Spleen (tissue), 11 donors: ENCODE data around the gene FAM171A1. TPM values are rescaled to one million over a fixed set of nuclear protein-coding genes. Genes with fewer than 3 reads are reported as not detected.
A peak's percentile ranks its signal among the peaks of the same experiment; 100 is the strongest.

Source experiments
- DNase-seq: peaks from one replicate; pipeline ENCODE4 v3.0.0-alpha.2; 2020
- H3K27ac ChIP-seq, 8 donors: fragments of 200-600 bp; sonication (generic) in 7 of 8; 1 replicate in 4 of 8; 2 replicates in 4 of 8; pipeline versions ENCODE4 v1.5.0 to v1.8.0; 2016 to 2021; ENCODE audit warnings: inconsistent platforms in 4 of 8, mild to moderate bottlenecking in 4 of 8, moderate library complexity in 1 of 8
- H3K27me3 ChIP-seq, 7 donors: fragments of 200-600 bp; sonication (generic) in 6 of 7; replicated peaks in 1 of 7; 1 replicate in 4 of 7; 2 replicates in 3 of 7; pipeline versions ENCODE4 v1.5.0 to v1.8.0; 2016 to 2021; ENCODE audit warnings: inconsistent platforms in 3 of 7, mild to moderate bottlenecking in 1 of 7
- H3K36me3 ChIP-seq, 6 donors: fragments of 200-600 bp; sonication (generic) in 5 of 6; 1 replicate in 4 of 6; 2 replicates in 2 of 6; pipeline versions ENCODE4 v1.5.0 to v1.8.0; 2016 to 2021; ENCODE audit warnings: inconsistent platforms in 2 of 6
- H3K4me1 ChIP-seq, 6 donors: fragments of 200-600 bp; sonication (generic) in 5 of 6; 1 replicate in 3 of 6; 2 replicates in 3 of 6; pipeline versions ENCODE4 v1.5.0 to v1.8.0; 2016 to 2021; ENCODE audit warnings: inconsistent platforms in 3 of 6
- H3K4me3 ChIP-seq, 8 donors: fragments of 200-600 bp; sonication (generic) in 7 of 8; 1 replicate in 4 of 8; 2 replicates in 4 of 8; pipeline versions ENCODE4 v1.5.0 to v1.8.0; 2016 to 2021; ENCODE audit warnings: inconsistent platforms in 4 of 8, mild to moderate bottlenecking in 4 of 8, moderate library complexity in 2 of 8
- H3K9me3 ChIP-seq, 8 donors: fragments of 200-600 bp; sonication (generic) in 7 of 8; 1 replicate in 4 of 8; 2 replicates in 4 of 8; pipeline versions ENCODE4 v1.5.0 to v1.8.0; 2016 to 2021; ENCODE audit warnings: inconsistent platforms in 4 of 8
- POLR2A ChIP-seq, 3 donors: fragments of 450-650 bp; IDR thresholded peaks; one replicate each; pipeline ENCODE4 v1.5.1; 2017; ENCODE audit warnings: antibody characterized with exemption in 3 of 3, mild to moderate bottlenecking in 1 of 3
- POLR2AphosphoS5 ChIP-seq, 3 donors: sonication (generic); formaldehyde crosslinking; IDR thresholded peaks; one replicate each; pipeline ENCODE4 v1.5.1; 2017; ENCODE audit warnings: antibody characterized with exemption in 3 of 3
- WGBS, 5 donors: extraction: QIAGEN DNeasy Blood & Tissue Kit in 3 of 5; methylation state at CpG; one replicate each; pipeline versions ENCODE4 v1.1.5 to v1.1.7; 2013 to 2018; 5-methylcytosine and 5-hydroxymethylcytosine counted together
- intact Hi-C: fragments of 100-400 bp; cut with DNase I; formaldehyde crosslinking; loops from one replicate; pipeline ENCODE4 v1.15.0; 2023; ENCODE audit warnings: low total_unique reads
- polyA plus RNA-seq, 3 donors: library from polyadenylated mRNA; stranded (reverse); fragments of 200-250 nt; gene quantifications; one replicate each; pipeline ENCODE4 v1.2.1, GENCODE V29; 2013
- total RNA-seq, 7 donors: library from RNA; depleted of rRNA in 3 of 7; stranded (reverse); fragments of >200 nt in 3 of 7; fragmentation: NEBNext Ultra II Directional in 4 of 7; extraction: Animal tissue kit (Norgen Biotek cat#: 25700) in 4 of 7; gene quantifications; one replicate each; pipeline versions ENCODE4 v1.1.0 to v1.2.1, GENCODE V29; 2016 to 2021
- TF ChIP-seq, protein P1 (sequence below), 11 experiments: fragments of 200-600 bp in 7 of 11; fragments of 450-650 bp in 4 of 11; sonication (generic) in 4 of 11; IDR thresholded peaks in 8 of 11; conservative IDR thresholded peaks in 3 of 11; 1 replicate in 7 of 11; 2 replicates in 4 of 11; pipeline versions ENCODE4 v1.4.0 to v1.8.0; 2016 to 2021; ENCODE audit warnings: antibody characterized with exemption in 11 of 11, inconsistent platforms in 4 of 11, mild to moderate bottlenecking in 1 of 11
- donor health status: healthy with polysubstance abuse.
- donor health status: DM: no; HTN: no; CAD: no; lungs with moderate emphysema.
- donor health status: DM: no; HTN: no; CAD: no.
- donor health status: Bipolar disorder and iron deficiency.
- donor health status: healthy.
- donor health status: DM: no; HTN: no; CAD: no.
- donor health status: DM: yes; HTN: yes; CAD: no.

FAM171A1 gene
- total and polyA plus RNA-seq, 10 donors = 3.5 to 34.0 (median 19.6) TPM

DNA sequence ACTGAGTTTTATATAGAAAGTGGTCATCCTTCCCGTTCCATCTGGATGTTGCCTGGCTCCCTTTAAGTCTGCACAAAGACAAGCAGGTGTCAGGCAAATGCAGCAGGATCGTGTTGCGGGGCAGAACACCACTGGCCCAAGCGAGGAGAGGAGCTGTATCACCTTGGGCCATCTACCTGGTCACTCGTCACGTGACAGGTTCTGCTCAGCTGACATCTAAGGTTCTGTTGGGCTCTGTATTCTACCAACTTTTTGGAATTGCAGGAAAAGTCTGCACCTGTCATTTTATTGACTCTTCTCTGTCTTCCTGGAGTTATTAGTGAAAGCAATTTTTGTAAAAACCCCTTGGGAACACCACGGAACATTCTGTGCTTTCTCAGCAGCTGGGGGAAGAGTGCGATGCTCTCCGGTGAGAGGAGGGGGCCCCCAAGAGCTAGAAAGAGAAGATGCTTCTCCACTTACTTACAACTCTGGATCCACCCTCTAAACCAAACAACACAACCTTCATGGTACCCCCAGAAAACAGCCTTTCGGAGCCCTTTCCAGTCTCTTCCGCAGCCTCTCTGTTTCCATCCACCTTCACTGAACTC is 119.2 kb downstream of the FAM171A1 start:
- no peak overlapping the region for H3K27ac ChIP-seq
- intact Hi-C loops = no loop called here
- H3K4me3 ChIP-seq = no peak overlapping the region
- no peak for DNase-seq
- WGBS, 5 donors = 88 to 91% (median 89%) methylated on average over 11 of the region's 11 CpGs
- peaks cover 0 to 21% (median 11%) of the 10 kb centered on the region in 6 donors for H3K4me1 ChIP-seq
- no peaks in the 10 kb centered on the region for H3K27me3 ChIP-seq
- no peak for TF ChIP-seq POLR2AphosphoS5 (IDR thresholded peaks at IDR 0.05)
- peaks cover 0 to 10% (median 0%) of the 10 kb centered on the region in 6 donors for H3K36me3 ChIP-seq
- no peaks in the 10 kb centered on the region for H3K9me3 ChIP-seq

DNA sequence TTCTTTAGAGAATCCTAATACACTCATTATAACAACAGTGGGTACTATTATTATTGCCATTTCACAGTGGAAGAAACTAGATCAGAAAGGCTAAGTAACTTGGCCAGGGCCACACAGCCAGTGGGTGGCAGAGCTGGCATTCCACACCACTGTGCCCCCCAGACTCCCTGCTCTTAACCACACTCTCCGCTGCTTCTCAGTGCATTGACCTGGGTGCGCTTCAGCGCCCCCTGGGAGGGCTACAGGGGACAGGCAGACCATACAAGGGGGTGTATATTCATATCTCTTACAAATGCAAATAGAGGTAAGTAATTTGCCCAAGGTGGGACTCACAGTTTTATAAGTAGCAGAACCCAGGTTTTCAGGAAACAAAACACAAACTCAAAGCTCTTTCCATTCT is 125.6 kb downstream of the FAM171A1 start:
- no peaks in the 10 kb centered on the region for H3K9me3 ChIP-seq
- no peak overlapping the region for H3K27ac ChIP-seq
- no peak for DNase-seq
- intact Hi-C loops = no loop called here
- no peaks in the 10 kb centered on the region for H3K4me1 ChIP-seq
- H3K27me3 ChIP-seq = no peaks in the 10 kb centered on the region
- no peak overlapping the region for H3K4me3 ChIP-seq
- H3K36me3 ChIP-seq = peaks cover 0 to 15% (median 0%) of the 10 kb centered on the region in 6 donors
- TF ChIP-seq POLR2A (IDR thresholded peaks at IDR 0.05) = no peak
- TF ChIP-seq, protein P1, sequence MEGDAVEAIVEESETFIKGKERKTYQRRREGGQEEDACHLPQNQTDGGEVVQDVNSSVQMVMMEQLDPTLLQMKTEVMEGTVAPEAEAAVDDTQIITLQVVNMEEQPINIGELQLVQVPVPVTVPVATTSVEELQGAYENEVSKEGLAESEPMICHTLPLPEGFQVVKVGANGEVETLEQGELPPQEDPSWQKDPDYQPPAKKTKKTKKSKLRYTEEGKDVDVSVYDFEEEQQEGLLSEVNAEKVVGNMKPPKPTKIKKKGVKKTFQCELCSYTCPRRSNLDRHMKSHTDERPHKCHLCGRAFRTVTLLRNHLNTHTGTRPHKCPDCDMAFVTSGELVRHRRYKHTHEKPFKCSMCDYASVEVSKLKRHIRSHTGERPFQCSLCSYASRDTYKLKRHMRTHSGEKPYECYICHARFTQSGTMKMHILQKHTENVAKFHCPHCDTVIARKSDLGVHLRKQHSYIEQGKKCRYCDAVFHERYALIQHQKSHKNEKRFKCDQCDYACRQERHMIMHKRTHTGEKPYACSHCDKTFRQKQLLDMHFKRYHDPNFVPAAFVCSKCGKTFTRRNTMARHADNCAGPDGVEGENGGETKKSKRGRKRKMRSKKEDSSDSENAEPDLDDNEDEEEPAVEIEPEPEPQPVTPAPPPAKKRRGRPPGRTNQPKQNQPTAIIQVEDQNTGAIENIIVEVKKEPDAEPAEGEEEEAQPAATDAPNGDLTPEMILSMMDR (IDR thresholded peaks at IDR 0.05 in 8 of 11, conservative IDR thresholded peaks at IDR 0.05 in 3 of 11) = peak in 3 of 11 experiments; percentile 27 to 30 (median 28)
- TF ChIP-seq POLR2AphosphoS5 (IDR thresholded peaks at IDR 0.05) = no peak
- 61 to 78% (median 74%) methylated on average over 3 of the region's 3 CpGs for WGBS, 5 donors

DNA sequence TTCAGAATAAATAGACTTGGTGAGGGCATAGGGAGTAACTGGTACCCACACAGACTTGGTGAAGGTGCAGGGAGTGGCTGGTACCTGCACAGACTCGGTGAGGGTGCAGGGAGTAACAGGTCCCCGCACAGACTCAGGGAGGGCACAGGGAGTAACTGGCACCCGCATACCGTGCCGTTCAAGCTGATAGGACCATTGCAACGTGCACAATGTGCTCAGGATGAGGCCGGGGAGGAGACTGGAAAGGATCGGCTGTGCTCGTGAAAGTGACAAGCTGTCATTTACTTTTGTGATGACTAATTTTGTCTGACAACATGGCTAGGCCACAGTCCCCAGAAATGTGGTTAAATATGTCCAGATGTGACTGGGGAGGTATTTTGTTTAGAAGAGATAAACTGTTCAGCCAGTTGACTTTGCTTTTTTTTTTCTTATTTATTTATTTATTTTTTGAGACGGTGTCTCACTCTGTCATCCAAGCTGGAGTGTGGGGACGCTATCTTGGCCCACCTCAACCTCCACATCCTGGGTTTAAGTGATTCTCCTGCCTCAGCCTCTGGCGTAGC is 126.4 kb downstream of the FAM171A1 start:
- Histone ChIP-seq H3K27ac (no peak overlapping the region), H3K27me3 (no peaks in the 10 kb centered on the region), H3K36me3 (peaks cover 0 to 15% (median 0%) of the 10 kb centered on the region in 6 donors), H3K4me3 (no peak overlapping the region), H3K9me3 (no peaks in the 10 kb centered on the region), H3K4me1 (no peaks in the 10 kb centered on the region)
- WGBS, 5 donors = 80 to 89% (median 87%) methylated on average over 12 of the region's 12 CpGs
- intact Hi-C loops = no loop called here
- no peak for DNase-seq
- no peak for TF ChIP-seq POLR2A (IDR thresholded peaks at IDR 0.05)
- no peak for TF ChIP-seq POLR2AphosphoS5 (IDR thresholded peaks at IDR 0.05)
- TF ChIP-seq, protein P1 (IDR thresholded peaks at IDR 0.05 in 8 of 11, conservative IDR thresholded peaks at IDR 0.05 in 3 of 11) = no peak

DNA sequence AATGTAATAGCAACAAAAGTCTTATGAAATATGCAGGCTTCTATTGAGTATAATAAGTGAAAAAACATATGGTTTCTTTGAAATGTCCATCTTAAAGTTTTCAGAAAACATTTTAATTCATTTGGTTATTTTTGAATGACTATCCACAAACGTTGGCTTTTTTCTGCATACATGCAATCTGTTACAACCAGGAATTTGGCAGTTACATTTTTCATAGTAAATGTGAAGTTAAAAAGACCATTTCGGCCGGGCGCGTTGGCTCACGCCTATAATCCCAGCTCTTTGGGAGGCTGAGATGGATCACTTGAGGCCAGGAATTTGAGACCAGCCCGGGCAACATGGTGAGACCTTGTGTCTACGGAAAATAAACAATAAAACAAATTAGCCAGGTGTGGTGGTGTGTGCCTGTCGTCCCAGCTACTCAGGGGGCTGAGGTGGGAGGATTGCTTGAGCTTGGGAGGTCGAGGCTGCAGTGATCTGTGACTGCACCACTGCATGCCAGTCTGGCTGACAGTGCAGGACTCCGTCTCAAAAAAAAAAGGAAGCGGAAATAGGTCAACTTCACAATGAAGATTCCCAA is 128.7 kb downstream of the FAM171A1 start:
- no peak for TF ChIP-seq POLR2AphosphoS5 (IDR thresholded peaks at IDR 0.05)
- no peak for TF ChIP-seq POLR2A (IDR thresholded peaks at IDR 0.05)
- TF ChIP-seq, protein P1 (IDR thresholded peaks at IDR 0.05 in 8 of 11, conservative IDR thresholded peaks at IDR 0.05 in 3 of 11) = no peak
- Histone ChIP-seq H3K9me3 (no peaks in the 10 kb centered on the region), H3K27ac (no peak overlapping the region), H3K36me3 (peaks cover 0 to 9% (median 0%) of the 10 kb centered on the region in 6 donors), H3K27me3 (no peaks in the 10 kb centered on the region), H3K4me3 (no peak overlapping the region), H3K4me1 (no peaks in the 10 kb centered on the region)
- WGBS, 5 donors = 79 to 91% (median 86%) methylated on average over 12 of the region's 12 CpGs
- no peak for DNase-seq
- intact Hi-C loops = no loop called here
